Measurements from ENCODE around the gene CGB1. TPM values are rescaled to one million over a fixed set of nuclear protein-coding genes. Genes with fewer than 3 reads are reported as not detected.

The CGB1 gene
- total RNA-seq, 1 experiment from 2014 or later = not detected

DNA sequence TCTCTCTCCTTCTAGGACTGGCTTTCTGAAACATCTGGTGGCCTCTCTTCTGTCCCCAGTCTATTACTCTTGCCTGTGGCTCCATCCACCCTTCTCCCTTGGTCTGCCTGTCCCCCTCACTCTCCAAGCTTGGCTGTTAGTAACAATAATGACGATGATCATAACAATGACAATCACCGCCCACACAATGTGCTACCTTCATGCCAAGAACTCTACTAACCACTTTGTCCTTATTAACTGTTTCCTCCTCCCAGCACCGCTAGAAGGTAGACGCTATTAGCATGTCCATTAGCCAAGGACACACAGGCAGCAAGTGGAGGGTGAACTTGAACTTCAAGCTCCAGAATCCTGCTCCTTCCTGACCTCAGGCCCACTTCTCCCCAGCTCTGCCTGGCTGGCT is 46.3 kb downstream of the CGB1 start:
- Mint-ChIP-seq H3K27ac (ENCODE audit: low read depth, unreplicated experiment) (peak overlapping the region; percentile 75), H3K9me3 (ENCODE audit: unreplicated experiment) (no peaks in the 10 kb centered on the region), H3K4me1 (ENCODE audit: insufficient read depth, unreplicated experiment) (peaks cover 33% of the 10 kb centered on the region), H3K4me3 (ENCODE audit: unreplicated experiment) (no peak overlapping the region), H3K36me3 (ENCODE audit: insufficient read depth, unreplicated experiment) (peaks cover 59% of the 10 kb centered on the region), H3K27me3 (ENCODE audit: insufficient read depth, unreplicated experiment) (no peaks in the 10 kb centered on the region)
- CTCF ChIA-PET = interaction anchor here (0.6 to 1.3 kb wide), 4 partner anchors 19 to 202 kb away, joined by 3 to 5 read pairs (median 4); no protein-coding TSS in a partner anchor
- POLR2A ChIA-PET = no interaction called here
- TF ChIP-seq, protein P1, sequence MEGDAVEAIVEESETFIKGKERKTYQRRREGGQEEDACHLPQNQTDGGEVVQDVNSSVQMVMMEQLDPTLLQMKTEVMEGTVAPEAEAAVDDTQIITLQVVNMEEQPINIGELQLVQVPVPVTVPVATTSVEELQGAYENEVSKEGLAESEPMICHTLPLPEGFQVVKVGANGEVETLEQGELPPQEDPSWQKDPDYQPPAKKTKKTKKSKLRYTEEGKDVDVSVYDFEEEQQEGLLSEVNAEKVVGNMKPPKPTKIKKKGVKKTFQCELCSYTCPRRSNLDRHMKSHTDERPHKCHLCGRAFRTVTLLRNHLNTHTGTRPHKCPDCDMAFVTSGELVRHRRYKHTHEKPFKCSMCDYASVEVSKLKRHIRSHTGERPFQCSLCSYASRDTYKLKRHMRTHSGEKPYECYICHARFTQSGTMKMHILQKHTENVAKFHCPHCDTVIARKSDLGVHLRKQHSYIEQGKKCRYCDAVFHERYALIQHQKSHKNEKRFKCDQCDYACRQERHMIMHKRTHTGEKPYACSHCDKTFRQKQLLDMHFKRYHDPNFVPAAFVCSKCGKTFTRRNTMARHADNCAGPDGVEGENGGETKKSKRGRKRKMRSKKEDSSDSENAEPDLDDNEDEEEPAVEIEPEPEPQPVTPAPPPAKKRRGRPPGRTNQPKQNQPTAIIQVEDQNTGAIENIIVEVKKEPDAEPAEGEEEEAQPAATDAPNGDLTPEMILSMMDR (IDR thresholded peaks at IDR 0.05; ENCODE audit: unreplicated experiment) = no peak
- DNase-seq (ENCODE audit: unreplicated experiment) = no peak
- no TSS peak for BruUV-seq (replicated peaks)
- intact Hi-C loops (cut with micrococcal nuclease) = loop anchor here (10.0 kb wide), 1 partner anchor 234 kb away; no protein-coding TSS in a partner anchor

DNA sequence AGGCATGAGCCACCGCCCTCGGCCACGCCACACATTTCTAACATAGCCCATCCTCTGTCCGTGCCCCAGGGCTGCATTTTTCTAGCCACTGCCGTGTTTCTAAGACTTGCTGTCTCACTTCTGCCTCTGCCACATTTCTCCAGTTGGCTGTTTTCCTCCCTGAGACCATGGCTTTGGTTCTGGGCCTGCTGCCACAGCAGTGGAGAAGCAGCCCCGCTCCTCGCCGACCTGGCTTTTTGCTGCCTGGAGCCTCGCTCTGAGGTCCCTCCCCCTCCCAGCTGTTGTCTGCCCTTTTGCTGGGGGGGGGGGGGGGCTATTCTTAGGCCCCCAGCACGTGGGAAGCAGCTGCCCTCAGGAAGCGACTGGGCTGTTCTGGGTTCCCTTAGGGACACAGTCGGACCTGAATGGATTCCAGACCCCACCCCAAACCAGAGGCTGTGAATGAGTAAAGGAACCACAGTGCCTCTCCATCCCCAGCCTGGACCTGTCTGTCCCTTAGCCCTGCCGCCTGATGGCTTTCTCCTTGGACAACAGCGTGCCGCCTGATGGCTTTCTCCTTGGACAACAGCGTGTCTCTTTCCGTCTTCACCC is 46.9 kb downstream of the CGB1 start:
- Mint-ChIP-seq H3K27me3 (ENCODE audit: insufficient read depth, unreplicated experiment) (no peaks in the 10 kb centered on the region), H3K36me3 (ENCODE audit: insufficient read depth, unreplicated experiment) (peaks cover 65% of the 10 kb centered on the region), H3K4me1 (ENCODE audit: insufficient read depth, unreplicated experiment) (peaks cover 27% of the 10 kb centered on the region), H3K9me3 (ENCODE audit: unreplicated experiment) (no peaks in the 10 kb centered on the region), H3K4me3 (ENCODE audit: unreplicated experiment) (no peak overlapping the region), H3K27ac (ENCODE audit: low read depth, unreplicated experiment) (peak overlapping the region; percentile 75)
- BruUV-seq (replicated peaks) = no TSS peak
- POLR2A ChIA-PET = interaction anchor here (1.0 kb wide), 1 partner anchor 24 kb away, joined by 4 read pairs; the partner anchor contains the start of gene FTL
- DNase-seq (ENCODE audit: unreplicated experiment) = no peak
- CTCF ChIA-PET = interaction anchor here (1.3 kb wide), 1 partner anchor 18 kb away, joined by 3 read pairs; no protein-coding TSS in a partner anchor
- intact Hi-C loops (cut with micrococcal nuclease) = loop anchor here (10.0 kb wide), 1 partner anchor 235 kb away; no protein-coding TSS in a partner anchor
- TF ChIP-seq, protein P1 (IDR thresholded peaks at IDR 0.05; ENCODE audit: unreplicated experiment) = no peak

DNA sequence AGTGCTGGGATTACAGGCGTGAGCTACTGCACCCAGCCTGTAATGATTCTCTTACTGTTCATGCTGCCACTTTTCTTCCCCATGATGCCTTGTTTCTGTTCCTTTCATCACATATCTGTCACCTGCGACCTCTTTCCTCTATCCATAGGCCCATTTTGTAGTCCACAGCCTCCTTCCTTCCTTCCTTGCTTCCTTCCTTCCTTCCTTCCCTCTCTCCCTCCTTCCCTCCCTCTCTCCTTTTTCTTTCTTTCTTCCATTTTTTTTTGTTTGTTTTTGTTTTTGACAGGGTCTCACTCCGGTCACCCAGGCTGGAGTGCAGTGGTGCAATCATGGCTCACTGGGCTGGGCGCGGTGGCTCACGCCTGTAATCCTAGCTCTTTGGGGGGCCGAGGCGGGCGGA is 47.8 kb downstream of the CGB1 start:
- peaks cover 74% of the 10 kb centered on the region for H3K36me3 Mint-ChIP-seq (ENCODE audit: insufficient read depth, unreplicated experiment)
- H3K27ac Mint-ChIP-seq (ENCODE audit: low read depth, unreplicated experiment) = peak overlapping the region; percentile 77
- H3K4me1 Mint-ChIP-seq (ENCODE audit: insufficient read depth, unreplicated experiment) = peaks cover 20% of the 10 kb centered on the region
- TF ChIP-seq, protein P1 (IDR thresholded peaks at IDR 0.05; ENCODE audit: unreplicated experiment) = no peak
- H3K4me3 Mint-ChIP-seq (ENCODE audit: unreplicated experiment) = no peak overlapping the region
- ChIA-PET CTCF (interaction anchor here (1.3 kb wide), 1 partner anchor 17 kb away, joined by 3 read pairs; no protein-coding TSS in a partner anchor), POLR2A (interaction anchor here (1.0 kb wide), 1 partner anchor 23 kb away, joined by 4 read pairs; the partner anchor contains the start of gene FTL)
- no peak for DNase-seq (ENCODE audit: unreplicated experiment)
- no TSS peak for BruUV-seq (replicated peaks)
- intact Hi-C loops (cut with micrococcal nuclease) = no loop called here
- no peaks in the 10 kb centered on the region for H3K9me3 Mint-ChIP-seq (ENCODE audit: unreplicated experiment)
- no peaks in the 10 kb centered on the region for H3K27me3 Mint-ChIP-seq (ENCODE audit: insufficient read depth, unreplicated experiment)

DNA sequence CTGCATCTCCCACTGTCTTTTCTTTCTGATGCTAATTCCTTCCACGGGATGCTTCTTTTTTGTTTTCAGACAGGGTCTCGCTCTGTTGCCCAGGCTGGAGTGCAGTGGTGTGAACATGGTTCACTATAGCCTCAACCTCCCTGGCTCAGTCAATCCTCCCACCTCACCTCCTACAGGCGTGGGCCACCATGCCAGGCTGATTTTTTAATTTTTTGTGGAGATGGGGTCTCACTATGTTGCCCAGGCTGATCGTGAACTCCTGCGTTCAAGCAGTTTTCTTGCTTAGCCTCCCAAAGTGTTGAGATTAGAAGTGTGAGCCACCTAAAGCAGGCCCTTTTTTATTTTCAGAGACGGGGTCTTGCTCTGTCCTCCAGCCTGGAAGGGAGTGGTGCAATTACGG is 48.4 kb downstream of the CGB1 start:
- Mint-ChIP-seq H3K4me3 (ENCODE audit: unreplicated experiment) (no peak overlapping the region), H3K36me3 (ENCODE audit: insufficient read depth, unreplicated experiment) (peaks cover 79% of the 10 kb centered on the region), H3K4me1 (ENCODE audit: insufficient read depth, unreplicated experiment) (peaks cover 17% of the 10 kb centered on the region), H3K9me3 (ENCODE audit: unreplicated experiment) (no peaks in the 10 kb centered on the region), H3K27ac (ENCODE audit: low read depth, unreplicated experiment) (peak overlapping the region; percentile 77), H3K27me3 (ENCODE audit: insufficient read depth, unreplicated experiment) (no peaks in the 10 kb centered on the region)
- DNase-seq (ENCODE audit: unreplicated experiment) = no peak
- CTCF ChIA-PET = no interaction called here
- TF ChIP-seq, protein P1 (IDR thresholded peaks at IDR 0.05; ENCODE audit: unreplicated experiment) = no peak
- intact Hi-C loops (cut with micrococcal nuclease) = no loop called here
- POLR2A ChIA-PET = interaction anchor here (0.6 kb wide), 1 partner anchor 501 kb away, joined by 3 read pairs; no protein-coding TSS in a partner anchor
- BruUV-seq (replicated peaks) = no TSS peak

All from MCF 10A (cell line).